GM21529 (cell line): ENCODE data around the gene SERPINA5.
"Not testable (repeated sequence)": the region's sequence is repeated elsewhere in the genome, so short reads cannot be mapped to it uniquely, and the experiment has no call there.

Experiments used
- ATAC-seq: cut with Tn5 transposase; IDR thresholded peaks from one replicate; pipeline ENCODE4 v1.9.1; 2021; ENCODE audit not compliant: unreplicated experiment

The SERPINA5 gene

DNA sequence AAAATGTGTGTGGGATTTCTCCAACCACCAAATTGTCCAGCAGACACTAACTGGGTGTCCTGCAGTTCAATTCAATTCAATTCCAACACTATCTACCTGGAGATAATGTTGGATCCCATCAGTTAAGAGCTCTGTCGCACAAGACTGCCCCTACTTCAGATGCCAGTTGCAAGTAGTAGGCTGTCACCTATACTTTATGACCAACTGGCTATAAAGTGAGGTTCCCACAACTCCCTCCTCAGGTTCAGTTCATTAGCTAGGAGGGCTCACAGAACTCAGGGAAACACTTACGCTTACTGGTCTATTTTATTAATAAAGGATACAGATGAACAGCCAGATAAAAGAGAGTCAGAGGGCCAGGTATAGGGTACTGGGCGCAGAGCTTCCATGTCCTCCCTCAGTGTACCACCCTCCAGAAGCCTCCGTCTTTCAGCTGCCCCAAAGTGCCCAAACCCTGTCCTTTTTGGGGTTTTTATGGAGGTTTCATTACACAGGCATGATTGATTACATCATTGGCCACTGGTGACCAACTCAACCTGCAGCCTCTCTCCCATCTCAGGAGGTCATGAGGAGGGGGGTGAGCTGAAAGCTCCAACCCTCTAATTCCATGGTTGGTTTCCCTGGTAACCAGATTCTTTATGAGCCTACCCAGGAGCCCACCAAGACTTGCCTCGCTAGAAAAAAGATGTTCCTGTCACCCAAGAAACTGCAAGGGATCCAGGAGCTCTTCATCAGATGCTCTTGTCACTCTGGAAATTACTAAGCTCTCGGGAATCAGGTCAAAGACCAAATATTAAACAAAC lies 7.5 kb upstream of the SERPINA5 start:
- no peak for ATAC-seq

DNA sequence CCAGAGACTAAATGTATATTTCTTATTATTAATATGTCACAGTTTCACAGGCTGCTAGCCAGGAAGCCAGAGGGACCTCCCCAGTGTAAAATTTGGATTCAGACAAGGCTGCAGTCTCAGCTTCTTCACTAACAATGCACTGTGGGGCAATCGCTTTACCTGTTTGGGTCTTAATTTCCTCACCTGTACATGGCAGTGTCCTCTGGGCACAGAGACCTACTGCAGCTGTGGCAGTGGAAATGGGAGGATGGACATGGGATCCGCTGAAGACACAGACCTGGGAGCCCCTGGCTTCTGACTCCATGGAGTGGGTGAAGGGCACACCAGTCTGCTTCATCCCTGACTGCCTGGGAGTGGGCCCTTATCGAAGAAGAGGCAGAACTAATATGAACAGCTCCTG lies 6.9 kb upstream of the SERPINA5 start:
- ATAC-seq = no peak

DNA sequence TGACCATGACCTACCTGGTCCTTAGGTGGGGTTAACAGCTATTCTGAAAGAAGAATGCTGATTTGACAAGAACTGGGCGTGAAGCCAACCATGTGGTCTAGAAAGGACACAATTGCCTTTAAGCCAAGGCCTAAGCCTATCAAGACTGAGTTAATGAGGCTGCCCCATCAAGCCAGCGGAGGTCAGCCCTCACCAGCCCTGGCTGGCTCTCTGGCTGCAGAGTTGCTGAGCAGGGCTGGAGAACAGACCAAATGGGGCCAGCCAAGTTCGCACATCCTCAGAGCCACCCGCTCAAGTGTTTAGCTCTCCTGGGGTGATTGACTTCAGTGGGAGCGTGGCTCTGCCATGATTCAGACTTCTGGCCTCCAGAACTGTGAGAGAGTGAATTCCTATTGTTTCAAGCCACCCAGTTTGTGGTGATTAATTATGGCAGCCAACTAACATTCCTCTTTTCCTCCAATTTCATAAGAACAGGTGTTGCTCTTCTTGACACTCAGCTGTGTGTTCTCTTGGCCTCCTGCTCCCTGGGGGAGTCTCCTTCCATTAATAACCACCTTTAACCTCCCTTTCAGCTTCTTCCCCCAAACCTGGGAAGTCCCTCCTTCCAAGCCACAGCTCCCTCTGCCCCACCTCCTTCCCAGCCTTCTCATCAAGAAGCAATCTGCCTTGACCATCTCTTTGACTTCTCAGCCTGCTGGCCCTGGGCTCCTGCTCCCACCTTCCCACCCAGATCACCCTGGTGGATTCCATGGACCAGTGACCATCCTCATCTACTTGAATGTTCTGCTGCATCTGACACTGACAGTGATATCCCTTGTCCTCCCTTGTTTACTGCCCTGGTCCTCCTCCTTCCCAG lies 5.3 kb upstream of the SERPINA5 start:
- no peak for ATAC-seq

DNA sequence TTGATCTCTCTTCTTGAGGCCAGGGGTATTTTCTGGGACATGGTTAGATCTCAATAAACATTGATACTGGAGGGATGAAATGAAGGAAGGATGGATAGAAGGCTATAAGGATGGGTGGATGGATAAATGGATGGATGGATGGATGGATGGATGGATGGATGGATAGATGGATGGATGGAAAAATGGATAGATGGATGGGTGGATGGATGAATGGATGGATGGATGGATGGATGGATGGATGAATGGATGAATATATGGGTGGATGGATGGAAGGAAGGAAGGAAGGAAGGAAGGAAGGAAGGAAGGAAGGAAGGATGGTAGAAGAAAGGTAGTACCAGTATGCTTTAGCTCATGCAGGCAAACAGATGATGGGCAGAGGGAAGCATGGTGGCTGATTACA lies 3.8 kb upstream of the SERPINA5 start:
- not testable (repeated sequence) for ATAC-seq

DNA sequence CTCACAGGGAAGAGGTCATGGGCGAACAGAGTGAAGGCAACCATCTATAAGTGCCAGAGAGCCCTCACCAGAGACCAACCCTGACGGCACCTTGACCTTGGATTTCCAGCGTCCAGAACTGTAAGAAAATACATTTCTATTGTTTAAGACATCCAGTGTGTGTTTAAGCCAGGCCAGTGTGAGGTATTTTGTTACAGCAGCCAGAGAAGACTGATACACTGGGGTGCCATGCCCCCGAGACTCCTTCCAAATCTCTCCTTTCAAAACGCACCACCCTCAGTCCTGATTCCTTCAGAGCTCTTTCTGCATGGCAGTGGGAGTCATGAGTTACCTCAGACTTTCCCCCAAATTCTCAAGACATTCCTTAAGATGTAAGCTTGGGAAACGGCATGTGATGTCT lies 2.5 kb upstream of the SERPINA5 start:
- ATAC-seq = no peak

DNA sequence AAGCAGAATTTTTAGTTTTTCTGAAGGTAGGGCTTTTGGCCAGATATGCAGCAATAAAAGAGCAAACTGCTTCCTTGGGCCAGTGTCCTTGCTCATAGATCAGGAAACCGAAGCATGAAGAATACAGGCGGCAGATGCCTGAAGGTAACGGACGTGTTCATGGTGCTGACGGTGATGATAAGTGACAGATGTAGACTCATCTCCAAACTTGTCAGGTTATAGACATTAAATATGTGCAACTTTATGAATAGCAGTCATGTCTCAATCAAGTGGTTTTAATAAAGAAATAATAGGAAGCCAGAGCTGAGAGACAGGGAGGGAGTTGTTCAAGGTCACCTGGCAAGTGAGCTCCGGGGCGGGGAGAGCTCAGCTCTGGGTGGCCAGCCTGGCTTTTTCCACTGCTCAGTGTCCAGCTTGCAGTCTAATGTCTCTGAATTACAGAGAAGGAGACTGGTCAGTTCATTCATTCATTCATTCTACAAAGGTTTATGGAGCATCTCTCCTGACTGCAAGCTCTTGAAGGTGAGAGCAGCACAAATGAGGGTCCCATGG lies 1.0 kb downstream of the SERPINA5 start:
- no peak for ATAC-seq

DNA sequence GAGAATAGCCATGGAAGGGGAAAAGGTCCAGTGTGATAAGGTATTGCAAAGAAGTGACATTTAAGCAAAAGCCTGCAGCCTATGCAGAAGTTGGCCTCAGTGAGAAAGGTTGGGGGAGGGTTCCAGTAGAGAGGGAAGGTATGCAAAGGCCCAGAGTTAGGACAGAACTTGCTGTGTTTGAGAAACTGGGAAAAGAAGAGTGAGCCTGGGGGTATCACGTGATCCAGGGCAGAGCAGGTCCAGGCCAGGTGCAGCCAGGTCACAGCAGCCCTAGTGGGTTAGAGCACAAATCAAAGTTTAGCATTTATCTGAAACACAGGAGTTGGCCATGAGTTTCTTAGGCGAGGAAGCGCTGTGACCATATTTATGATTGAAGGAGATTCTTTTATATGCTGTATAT lies 1.6 kb downstream of the SERPINA5 start:
- no peak for ATAC-seq

DNA sequence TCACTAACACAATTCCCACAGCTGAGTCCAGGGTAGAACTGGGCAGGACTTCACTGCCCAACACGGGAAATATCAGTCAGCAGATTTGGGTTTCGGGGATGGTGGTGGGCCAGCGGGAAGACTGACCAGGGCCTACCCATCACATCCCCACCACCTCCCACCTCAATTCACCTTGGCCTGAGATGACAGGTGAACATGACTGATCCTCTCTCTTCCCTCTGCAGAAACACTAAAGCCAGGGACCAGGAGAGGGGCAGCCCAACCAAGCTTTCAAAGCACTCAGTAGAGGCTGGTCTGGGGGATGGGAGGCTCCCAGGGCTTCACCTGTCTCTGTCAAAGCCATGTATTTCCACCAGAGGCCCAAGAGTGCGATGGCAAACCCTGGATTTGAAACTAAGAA lies 2.3 kb downstream of the SERPINA5 start:
- ATAC-seq = no peak

DNA sequence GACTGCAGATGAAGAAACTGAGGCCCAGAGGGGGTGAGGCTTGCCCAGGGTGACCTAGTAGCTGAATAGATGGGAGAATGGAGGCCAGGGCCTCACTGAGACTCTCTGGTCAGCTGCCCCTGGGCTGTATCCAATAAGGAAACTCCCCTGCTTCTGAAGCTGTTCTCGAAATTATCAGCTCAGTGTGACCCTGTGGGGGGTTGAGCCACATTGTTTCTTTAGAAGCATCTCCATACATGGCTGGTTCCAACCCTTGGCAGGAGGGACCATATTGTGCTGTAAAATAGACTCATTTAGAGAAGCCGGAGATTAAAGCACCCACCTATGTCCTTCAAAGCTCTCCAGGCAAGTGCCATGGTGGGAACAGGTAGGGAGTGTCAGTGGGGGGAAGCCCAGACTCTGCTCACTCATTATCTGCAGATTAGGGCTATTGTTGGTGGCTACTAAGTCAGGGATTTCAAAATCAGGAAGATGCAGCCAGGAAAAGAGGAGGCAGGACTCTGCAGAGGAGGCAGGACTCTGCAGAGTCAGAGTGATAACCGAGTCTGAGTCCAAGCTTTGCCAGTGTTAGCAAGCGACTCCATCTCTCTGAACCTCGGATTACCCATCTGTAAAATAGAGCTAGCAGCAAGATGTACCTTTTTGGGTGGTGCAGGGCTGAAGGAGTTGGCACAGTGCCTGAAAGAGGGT lies 3.5 kb downstream of the SERPINA5 start:
- no peak for ATAC-seq

DNA sequence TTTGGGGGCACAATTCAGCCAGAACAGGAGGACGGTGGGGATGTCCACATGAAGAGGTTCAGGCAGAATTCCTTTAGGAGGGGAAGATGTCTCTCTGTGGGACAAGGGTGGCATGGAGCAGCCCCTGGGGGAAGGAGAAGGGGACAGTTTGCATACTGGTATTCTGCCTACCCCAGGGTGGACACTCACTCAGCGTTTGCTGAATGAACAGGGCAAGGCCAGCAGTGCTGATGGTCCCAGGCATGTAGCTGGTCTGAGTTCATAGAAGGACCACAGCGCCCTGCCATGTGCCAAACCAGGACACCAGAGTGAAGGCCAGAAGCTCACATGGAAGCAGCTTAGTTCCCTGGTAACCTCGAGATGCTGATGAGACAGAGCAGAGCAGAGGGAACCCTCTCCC lies 5.4 kb downstream of the SERPINA5 start:
- ATAC-seq = no peak

DNA sequence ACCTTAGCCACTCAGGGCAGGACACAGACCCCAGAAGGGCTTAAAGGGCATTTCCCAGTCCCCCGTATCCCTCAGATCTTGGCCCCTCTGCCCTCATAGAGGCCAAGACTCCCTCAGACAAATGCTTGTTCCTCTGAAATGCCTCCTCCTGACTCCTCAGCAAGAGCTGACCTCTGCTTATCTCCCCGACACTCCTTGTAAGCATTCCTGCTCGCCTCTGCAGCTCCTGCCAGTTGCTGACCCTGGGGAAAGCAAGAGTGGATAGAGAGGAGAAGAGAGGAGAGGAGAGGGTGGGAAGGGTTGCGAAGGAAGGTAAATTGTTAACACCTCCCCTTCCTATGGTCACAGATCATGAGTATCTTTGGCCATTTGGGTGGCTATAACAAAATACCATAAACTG lies 7.1 kb downstream of the SERPINA5 start:
- no peak for ATAC-seq

DNA sequence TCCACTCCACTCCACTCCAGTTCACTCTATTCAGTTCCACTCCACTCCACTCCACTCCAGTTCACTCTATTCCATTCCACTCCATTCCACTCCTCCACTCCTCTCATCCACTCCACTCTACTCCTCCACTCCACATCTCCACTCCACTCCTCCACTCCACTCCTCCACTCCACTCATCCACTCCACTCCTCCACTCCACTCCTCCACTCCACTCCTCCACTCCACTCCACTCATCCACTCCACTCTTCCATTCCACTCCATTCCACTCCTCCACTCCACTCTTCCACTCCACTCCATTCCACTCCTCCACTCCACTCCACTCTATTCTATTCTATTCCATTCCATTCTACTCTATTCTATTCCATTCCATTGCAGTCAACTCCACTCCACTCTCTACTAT lies 9.8 kb downstream of the SERPINA5 start:
- ATAC-seq = no peak

DNA sequence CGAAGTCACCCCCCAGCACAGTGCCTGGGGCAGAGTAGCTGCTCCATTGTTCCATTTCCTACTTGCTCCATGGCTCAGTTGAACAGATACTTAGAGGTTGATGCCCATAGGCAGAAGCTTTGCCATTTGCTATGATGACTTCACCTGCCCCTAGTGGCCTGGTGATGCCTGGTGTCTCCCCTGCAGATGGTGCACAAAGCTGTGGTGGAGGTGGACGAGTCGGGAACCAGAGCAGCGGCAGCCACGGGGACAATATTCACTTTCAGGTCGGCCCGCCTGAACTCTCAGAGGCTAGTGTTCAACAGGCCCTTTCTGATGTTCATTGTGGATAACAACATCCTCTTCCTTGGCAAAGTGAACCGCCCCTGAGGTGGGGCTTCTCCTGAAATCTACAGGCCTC lies 10.6 kb downstream of the SERPINA5 start:
- no peak for ATAC-seq

DNA sequence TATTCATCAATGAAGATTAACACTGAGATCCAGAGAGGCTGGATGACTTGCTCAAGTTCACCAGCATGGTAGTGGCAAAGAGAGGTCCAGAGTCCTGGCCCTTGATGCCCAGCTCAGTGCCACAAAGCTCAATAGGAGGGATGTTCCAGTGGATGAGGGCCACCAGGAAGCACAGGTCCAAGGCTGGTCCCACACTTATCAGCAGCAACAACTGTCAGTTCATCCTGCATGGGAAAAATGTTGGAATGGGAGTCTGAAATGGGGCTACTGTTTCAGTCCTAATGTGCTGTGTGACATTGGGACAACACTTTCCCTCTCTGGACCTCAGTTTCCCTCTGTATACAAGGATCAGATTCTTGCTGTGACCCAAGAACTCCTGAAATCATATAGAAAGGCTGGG lies 11.2 kb downstream of the SERPINA5 start:
- no peak for ATAC-seq

DNA sequence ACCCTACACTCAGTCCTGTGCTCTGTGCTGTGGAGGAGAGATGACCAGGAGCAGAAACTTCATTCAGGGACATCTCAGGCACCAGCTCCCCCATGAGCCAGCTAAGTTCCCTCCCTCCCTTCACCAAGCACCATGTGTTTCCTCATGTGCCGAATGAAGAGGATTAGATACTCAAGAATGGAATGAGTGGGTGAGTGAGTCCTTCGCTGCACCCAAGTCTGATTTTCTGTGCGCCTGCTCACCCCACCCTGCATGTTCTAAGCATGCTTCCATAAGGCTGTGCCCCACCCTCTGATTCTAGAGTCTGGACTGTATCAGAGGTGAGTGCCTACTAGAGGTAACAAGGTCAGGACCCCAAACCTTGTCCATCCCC lies 12.1 kb downstream of the SERPINA5 start:
- ATAC-seq = no peak

DNA sequence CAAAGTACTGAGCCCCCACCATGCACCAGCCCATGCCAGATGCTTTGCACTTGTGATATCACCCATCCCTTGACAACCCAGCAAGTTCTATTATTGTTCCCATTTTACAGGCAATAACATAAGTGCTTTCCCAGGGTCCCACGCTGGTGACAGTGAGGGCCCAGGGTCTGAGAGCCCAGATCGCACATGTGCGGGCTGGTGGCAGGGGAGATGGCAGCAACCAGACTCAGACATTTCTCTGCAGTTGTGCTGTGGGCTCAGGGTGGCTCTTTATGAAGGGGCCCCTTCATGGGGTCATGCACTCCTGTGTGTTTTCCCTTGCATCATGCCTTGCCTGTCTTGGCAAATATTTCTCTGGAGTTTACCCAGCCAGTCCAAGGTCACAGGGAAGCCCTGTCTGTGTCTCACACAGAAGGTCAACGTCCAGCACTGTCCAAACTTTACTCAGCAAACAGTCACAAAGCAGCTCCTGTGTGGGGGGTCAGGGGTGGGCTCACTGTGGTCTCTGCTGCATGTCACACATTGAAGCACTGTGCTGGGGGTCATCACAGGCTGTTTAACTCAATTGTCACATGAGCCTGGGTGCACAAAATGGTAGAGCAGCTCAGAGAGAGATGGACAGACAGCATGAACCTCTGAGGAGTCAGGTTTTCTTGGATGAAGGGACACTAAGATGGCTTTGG lies 12.7 kb downstream of the SERPINA5 start:
- no peak for ATAC-seq

DNA sequence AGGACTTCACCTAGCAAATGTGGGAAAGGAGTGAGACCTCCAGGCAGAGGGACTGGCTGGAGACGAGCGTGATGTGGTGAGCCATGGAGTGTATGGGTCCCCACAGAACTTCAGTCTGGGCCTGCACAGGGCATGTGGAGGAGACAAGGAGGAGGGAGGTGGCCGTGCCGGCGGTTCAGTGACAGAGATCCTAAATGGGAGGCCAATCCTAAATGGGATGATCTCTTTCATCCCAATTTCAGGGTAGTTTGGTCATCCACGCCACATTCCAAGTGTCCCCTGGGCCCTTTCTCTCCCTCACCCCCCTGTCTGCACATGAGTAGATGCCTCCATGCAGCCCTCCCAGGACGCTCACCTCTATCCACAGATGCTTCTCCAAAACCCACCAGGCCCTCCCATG lies 13.2 kb downstream of the SERPINA5 start:
- ATAC-seq = no peak

DNA sequence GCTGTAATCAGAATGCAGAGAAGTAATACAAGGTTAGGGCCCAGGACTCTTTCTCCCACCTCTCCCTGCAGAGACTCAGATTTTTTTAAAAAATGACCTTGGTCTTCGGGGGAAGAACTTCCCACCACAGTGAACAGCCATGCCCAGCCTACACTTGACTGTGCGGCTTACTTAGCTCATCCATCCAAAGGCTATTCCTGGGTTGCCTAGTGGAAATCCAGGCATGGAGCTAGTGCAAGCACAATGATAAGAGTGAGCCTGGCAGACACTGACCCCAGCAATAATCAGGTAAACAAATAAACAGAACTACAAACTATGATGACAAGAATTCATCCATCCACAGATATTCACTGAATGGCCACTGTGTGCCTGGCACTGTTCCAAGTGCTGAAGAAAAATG lies 14.7 kb downstream of the SERPINA5 start:
- ATAC-seq = no peak

DNA sequence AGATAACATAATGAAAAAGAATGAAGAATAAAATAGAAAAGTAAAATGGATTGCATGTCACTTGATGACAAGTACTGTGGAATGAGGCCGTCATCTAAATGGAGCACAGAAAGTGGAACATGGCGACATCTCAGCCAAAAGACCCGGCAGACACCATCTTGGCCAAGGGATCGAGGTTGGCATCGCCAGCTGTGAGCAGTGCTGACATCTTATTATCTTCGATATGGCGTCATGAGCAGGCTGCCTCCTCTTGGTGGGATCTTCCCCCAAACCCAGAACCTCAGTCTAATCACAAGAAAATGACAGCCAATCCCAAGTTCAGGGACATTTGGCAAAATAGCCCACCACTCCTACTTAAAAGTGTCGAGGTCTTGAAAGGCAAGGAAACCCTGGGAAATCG lies 15.1 kb downstream of the SERPINA5 start:
- no peak for ATAC-seq

DNA sequence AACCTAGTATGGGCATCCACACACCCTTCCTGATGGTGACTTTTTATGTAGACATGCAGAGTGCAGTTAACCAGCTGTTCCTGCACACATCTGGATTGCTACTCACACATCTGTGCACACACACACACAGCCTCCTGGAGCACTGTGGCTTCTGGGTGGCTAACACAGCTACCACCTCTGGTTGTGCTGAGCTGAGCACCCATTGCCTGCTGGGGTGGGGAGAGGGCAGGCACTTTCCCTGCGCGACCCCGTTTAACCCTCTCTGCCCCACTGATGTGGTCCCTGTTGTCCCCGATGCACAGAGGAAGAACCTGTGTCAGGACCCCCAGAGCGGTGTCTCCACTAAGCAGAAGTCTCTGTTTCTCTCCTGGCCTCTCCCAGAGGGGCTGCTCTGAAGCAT lies 16.6 kb downstream of the SERPINA5 start:
- ATAC-seq = no peak

DNA sequence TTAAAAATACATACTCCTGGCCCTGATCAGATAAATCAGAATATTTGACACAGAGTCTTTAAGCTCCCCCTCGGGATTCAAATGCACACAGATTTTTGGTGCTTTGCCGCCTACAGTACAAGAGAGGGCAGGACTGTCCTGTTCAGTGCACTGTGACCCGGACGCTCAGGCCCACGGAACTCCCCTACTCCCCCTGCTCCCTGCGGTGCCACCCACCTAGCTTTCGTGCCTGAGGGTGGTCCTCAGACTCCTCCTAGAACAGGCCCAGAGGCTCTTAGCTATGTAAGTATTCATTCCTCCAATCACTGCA lies 17.2 kb downstream of the SERPINA5 start:
- no peak for ATAC-seq
